Right ventricle myocardium superior (tissue), 1 donor: ENCODE measurements around the gene KRTAP19-2. TPM values are rescaled to one million over a fixed set of nuclear protein-coding genes. Genes with fewer than 3 reads are reported as not detected.

Experiments
- total RNA-seq: library from RNA; stranded (reverse); fragmentation: NEBNext Ultra II Directional; extraction: Animal tissue kit (Norgen Biotek cat#: 25700); gene quantifications from one replicate; pipeline ENCODE4 v1.2.1, GENCODE V29; 2021
- donor health status: DM: no; HTN: yes; CAD: no; lungs with severe emphysema.

The KRTAP19-2 gene
- total RNA-seq, 1 donor from 2014 or later = not detected

Other genes starting within 250 kb of the KRTAP19-2 start
- gene KRTAP24-1, start 204.5 kb downstream of the KRTAP19-2 start, total RNA-seq = not detected
- not detected for gene KRTAP25-1, start 197.9 kb downstream of the KRTAP19-2 start, total RNA-seq
- gene KRTAP26-1, start 167.1 kb downstream of the KRTAP19-2 start, total RNA-seq = not detected
- not detected for gene KRTAP27-1, start 149.7 kb downstream of the KRTAP19-2 start, total RNA-seq
- gene KRTAP23-1, start 138.8 kb downstream of the KRTAP19-2 start, total RNA-seq = not detected
- gene KRTAP13-2, start 115.2 kb downstream of the KRTAP19-2 start, total RNA-seq = not detected
- not detected for gene KRTAP13-1, start 91.4 kb downstream of the KRTAP19-2 start, total RNA-seq
- gene KRTAP13-3, start 61.5 kb downstream of the KRTAP19-2 start, total RNA-seq = not detected
- gene KRTAP13-4, start 57.2 kb downstream of the KRTAP19-2 start, total RNA-seq = not detected
- not detected for gene KRTAP15-1, start 47.2 kb downstream of the KRTAP19-2 start, total RNA-seq
- not detected for gene KRTAP19-1, start 7.1 kb downstream of the KRTAP19-2 start, total RNA-seq
- gene KRTAP19-3, start 4.6 kb upstream of the KRTAP19-2 start, total RNA-seq = not detected
- not detected for gene KRTAP19-4, start 9.7 kb upstream of the KRTAP19-2 start, total RNA-seq
- not detected for gene KRTAP19-5, start 14.7 kb upstream of the KRTAP19-2 start, total RNA-seq
- gene KRTAP19-6, start 54.4 kb upstream of the KRTAP19-2 start, total RNA-seq = not detected
- not detected for gene KRTAP19-7, start 73.9 kb upstream of the KRTAP19-2 start, total RNA-seq
- gene KRTAP22-2, start 103.0 kb upstream of the KRTAP19-2 start, total RNA-seq = not detected
- not detected for gene KRTAP6-3, start 105.0 kb upstream of the KRTAP19-2 start, total RNA-seq
- gene KRTAP6-2, start 111.5 kb upstream of the KRTAP19-2 start, total RNA-seq = not detected
- not detected for gene KRTAP22-1, start 113.7 kb upstream of the KRTAP19-2 start, total RNA-seq
- gene KRTAP6-1, start 126.5 kb upstream of the KRTAP19-2 start, total RNA-seq = not detected
- gene KRTAP20-1, start 129.0 kb upstream of the KRTAP19-2 start, total RNA-seq = not detected
- not detected for gene KRTAP20-4, start 133.2 kb upstream of the KRTAP19-2 start, total RNA-seq
- gene KRTAP20-2, start 147.8 kb upstream of the KRTAP19-2 start, total RNA-seq = not detected
- gene KRTAP20-3, start 155.4 kb upstream of the KRTAP19-2 start, total RNA-seq = not detected
- gene KRTAP21-3, start 231.3 kb upstream of the KRTAP19-2 start, total RNA-seq = not detected